GM12873 (cell line): ENCODE measurements around the gene C19orf33.
A peak's percentile ranks its signal among the peaks of the same experiment; 100 is the strongest.

ENCODE experiments used
- TF ChIP-seq, protein P1 (sequence below): IDR thresholded peaks from 2 replicates; pipeline ENCODE4 v1.5.1; 2012; ENCODE audit warnings: low read depth, mild to moderate bottlenecking, moderate library complexity, low read length, control low read depth; ENCODE audit not compliant: insufficient read depth; ENCODE audit errors: missing control alignments

The C19orf33 gene

GRCh38 chr19:38335949-38336637 lies 32.0 kb downstream of the C19orf33 start:
- TF ChIP-seq, protein P1, sequence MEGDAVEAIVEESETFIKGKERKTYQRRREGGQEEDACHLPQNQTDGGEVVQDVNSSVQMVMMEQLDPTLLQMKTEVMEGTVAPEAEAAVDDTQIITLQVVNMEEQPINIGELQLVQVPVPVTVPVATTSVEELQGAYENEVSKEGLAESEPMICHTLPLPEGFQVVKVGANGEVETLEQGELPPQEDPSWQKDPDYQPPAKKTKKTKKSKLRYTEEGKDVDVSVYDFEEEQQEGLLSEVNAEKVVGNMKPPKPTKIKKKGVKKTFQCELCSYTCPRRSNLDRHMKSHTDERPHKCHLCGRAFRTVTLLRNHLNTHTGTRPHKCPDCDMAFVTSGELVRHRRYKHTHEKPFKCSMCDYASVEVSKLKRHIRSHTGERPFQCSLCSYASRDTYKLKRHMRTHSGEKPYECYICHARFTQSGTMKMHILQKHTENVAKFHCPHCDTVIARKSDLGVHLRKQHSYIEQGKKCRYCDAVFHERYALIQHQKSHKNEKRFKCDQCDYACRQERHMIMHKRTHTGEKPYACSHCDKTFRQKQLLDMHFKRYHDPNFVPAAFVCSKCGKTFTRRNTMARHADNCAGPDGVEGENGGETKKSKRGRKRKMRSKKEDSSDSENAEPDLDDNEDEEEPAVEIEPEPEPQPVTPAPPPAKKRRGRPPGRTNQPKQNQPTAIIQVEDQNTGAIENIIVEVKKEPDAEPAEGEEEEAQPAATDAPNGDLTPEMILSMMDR = no peak

- TF ChIP-seq, protein P1 = no peak
Observed at GRCh38 chr19:38336638-38337359, 32.7 kb downstream of the C19orf33 start.

- TF ChIP-seq, protein P1 = no peak
Observed at GRCh38 chr19:38337360-38337653, 33.3 kb downstream of the C19orf33 start.

DNA sequence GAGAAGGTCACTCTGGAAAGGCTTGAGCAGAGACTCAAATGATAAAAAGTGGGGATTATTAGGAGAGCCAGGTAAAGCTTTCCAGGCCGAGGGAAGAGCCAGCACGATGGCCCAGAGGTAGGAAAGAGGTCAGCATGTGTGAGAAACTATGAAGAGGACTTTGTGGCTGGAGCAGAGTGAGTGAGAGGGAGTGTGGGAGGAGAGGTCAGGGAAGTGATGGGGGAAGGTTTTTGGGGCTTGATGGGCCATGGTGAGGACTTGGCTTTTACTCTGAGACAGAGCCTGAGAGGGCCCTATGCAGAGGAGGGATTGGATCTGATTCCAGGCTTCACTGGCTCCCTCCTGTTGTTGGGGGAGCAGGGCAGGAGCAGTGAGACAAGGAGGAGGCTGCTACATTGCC lies 36.9 kb downstream of the C19orf33 start:
- TF ChIP-seq, protein P1 = no peak

- TF ChIP-seq, protein P1 = no peak
Observed at GRCh38 chr19:38346837-38347236, 42.8 kb downstream of the C19orf33 start.

DNA sequence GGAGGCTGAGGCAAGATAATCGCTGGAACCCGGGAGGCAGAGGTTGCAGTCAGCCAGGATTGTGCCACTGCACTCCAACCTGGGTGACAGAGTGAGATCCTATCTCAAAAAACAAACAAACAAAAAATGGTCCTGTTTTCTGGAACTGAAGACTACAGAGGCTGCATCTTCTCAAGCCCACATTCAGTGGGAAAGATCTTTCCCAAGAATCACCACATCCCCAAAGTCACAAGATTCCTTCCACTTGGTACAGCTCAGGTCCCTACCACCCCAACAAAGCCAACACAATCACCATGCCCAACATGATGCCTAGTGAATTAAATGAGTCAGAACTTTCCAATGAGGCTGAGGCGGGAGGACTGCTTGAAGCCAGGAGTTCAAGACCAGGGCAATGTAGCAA lies 46.8 kb downstream of the C19orf33 start:
- TF ChIP-seq, protein P1 = no peak

DNA sequence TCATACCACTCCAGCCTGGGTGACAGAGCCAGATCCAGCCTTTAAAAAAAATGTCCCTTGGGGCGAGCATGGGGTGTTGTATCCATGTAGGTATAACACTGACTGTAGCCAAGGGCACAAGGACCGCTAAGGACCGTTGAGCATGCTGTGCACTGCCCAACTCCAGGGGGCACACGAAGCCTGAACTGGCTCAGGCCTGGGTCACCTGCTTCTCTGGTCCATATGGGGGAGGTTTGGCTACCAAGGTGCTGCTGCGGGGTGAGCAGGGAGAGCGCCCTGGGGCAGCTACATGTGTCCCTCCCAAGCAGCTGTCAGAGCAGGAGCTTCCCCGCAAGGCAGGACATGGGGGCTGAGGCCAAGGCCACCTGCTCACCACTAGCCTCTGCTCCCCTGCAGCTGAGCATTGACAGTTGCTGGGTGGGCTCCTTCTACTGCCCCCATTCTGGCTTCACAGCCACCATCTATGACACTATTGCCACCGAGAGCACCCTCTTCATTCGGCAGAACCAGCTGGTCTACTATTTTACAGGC lies 47.9 kb downstream of the C19orf33 start:
- TF ChIP-seq, protein P1 = peak; percentile 1
